K562 (cell line): ENCODE measurements around the gene HSDL1. TPM values are rescaled to one million over a fixed set of nuclear protein-coding genes. Genes with fewer than 3 reads are reported as not detected.

Experiments used
- ATAC-seq: fragments of 200-7000 bp; cut with Tn5 transposase; 3 replicates; pipeline ENCODE4 v1.9.1; 2020; ENCODE audit warnings: moderate library complexity
- BruUV-seq: library from RNA; stranded (reverse); fragments of 400-500 nt; replicated peaks from 2 replicates; lab custom pipeline; 2021; lab: Mats Ljungman, UMichigan
- CTCF ChIA-PET: fragments of 300-600 bp; formaldehyde crosslinking; extraction: SDS; loops from one replicate; lab custom pipeline; 2021; ENCODE audit warnings: low intra/inter-chr PET ratio; lab: Yijun Ruan, JAX
- POLR2A ChIA-PET: fragments of 300-600, 350-650 bp; sonication (Branson Sonifier 250); formaldehyde crosslinking; extraction: SDS; loops from one replicate; lab custom pipeline; 2021; ENCODE audit warnings: antibody characterized with exemption, inconsistent platforms; lab: Yijun Ruan, JAX
- DNase-seq, 4 experiments: peaks; one replicate each; pipeline versions ENCODE4 v3.0.0 to v3.0.0-alpha.2; 2011 to 2018; ENCODE audit warnings: low spot score in 3 of 4, mixed read lengths in 3 of 4; ENCODE audit errors: extremely low read depth in 1 of 4
- FAIRE-seq: peaks from 2 replicates; lab custom pipeline; 2011; peaks lifted over from hg19 to GRCh38; lab: Jason Lieb, UNC
- H2AFZ ChIP-seq: 2 replicates; pipeline ENCODE4 v1.6.0; 2011; ENCODE audit warnings: low read depth, low read length, control low read depth, inconsistent platforms
- H3K27ac ChIP-seq: fragments of 200-600 bp; 3 replicates; pipeline ENCODE4 v1.8.0; 2011; ENCODE audit warnings: low read depth, mild to moderate bottlenecking, control low read depth, inconsistent platforms, low read length, moderate library complexity, mixed read lengths; ENCODE audit errors: extremely low read depth
- H3K27me3 ChIP-seq, 2 experiments: fragments of 300-600 bp in 1 of 2; 2 replicates in 1 of 2; 3 replicates in 1 of 2; pipeline versions ENCODE4 v1.6.0 to v1.8.0; 2011; ENCODE audit warnings: inconsistent platforms in 2 of 2, low read length in 2 of 2, mild to moderate bottlenecking in 1 of 2, mixed read lengths in 1 of 2, moderate library complexity in 1 of 2; ENCODE audit not compliant: control insufficient read depth in 2 of 2, insufficient read depth in 2 of 2
- H3K36me3 ChIP-seq: fragments of 300-600 bp; 3 replicates; pipeline ENCODE4 v1.8.0; 2011; ENCODE audit warnings: mild to moderate bottlenecking, low read length, inconsistent platforms; ENCODE audit not compliant: control insufficient read depth, insufficient read depth
- H3K4me1 ChIP-seq, 2 experiments: fragments of 200-600 bp in 1 of 2; replicated peaks in 1 of 2; 2 replicates in 1 of 2; 3 replicates in 1 of 2; pipeline versions ENCODE4 v1.5.1 to v1.8.0; 2011; ENCODE audit warnings: inconsistent platforms in 2 of 2, low read length in 2 of 2, mild to moderate bottlenecking in 1 of 2, mixed read lengths in 1 of 2, moderate library complexity in 1 of 2; ENCODE audit not compliant: control insufficient read depth in 2 of 2, insufficient read depth in 2 of 2
- H3K4me2 ChIP-seq: 2 replicates; pipeline ENCODE4 v1.6.1; 2011; ENCODE audit warnings: low read length, control low read depth, inconsistent platforms, mixed read lengths; ENCODE audit not compliant: insufficient read depth
- H3K4me3 ChIP-seq: fragments of 200-600 bp; sonication (generic), shearing (Covaris generic); 2 replicates; pipeline ENCODE4 v1.5.1; 2016; ENCODE audit warnings: control low read depth, inconsistent platforms
- H3K79me2 ChIP-seq: fragments of 200-600 bp; 3 replicates; pipeline ENCODE4 v1.8.0; 2011; ENCODE audit warnings: low read length, inconsistent platforms; ENCODE audit not compliant: control insufficient read depth, insufficient read depth
- H3K9ac ChIP-seq, 2 experiments: 2 replicates each; pipeline versions ENCODE4 v1.6.0 to v1.6.1; 2011; ENCODE audit warnings: low read depth in 2 of 2, low read length in 2 of 2, control low read depth in 1 of 2, inconsistent platforms in 1 of 2, mild to moderate bottlenecking in 1 of 2, mixed read lengths in 1 of 2; ENCODE audit not compliant: insufficient read depth in 1 of 2
- H3K9me1 ChIP-seq: one replicate; pipeline ENCODE4 v1.6.0; 2011; ENCODE audit warnings: inconsistent platforms, mild to moderate bottlenecking, low read length, moderate library complexity; ENCODE audit not compliant: control insufficient read depth, insufficient read depth
- H3K9me3 ChIP-seq: replicated peaks from 2 replicates; pipeline ENCODE4 v1.5.1; 2011; ENCODE audit warnings: low read depth, low read length, inconsistent platforms; ENCODE audit not compliant: control insufficient read depth, insufficient read depth
- H4K20me1 ChIP-seq: replicated peaks from 2 replicates; pipeline ENCODE4 v1.6.1; 2011; ENCODE audit warnings: low read length, inconsistent platforms, mixed read lengths; ENCODE audit not compliant: control insufficient read depth, insufficient read depth
- CBFA2T3 ChIP-seq: fragments of 450-650 bp; IDR thresholded peaks from 2 replicates; pipeline ENCODE4 v1.6.1; 2017
- CBX1 ChIP-seq: sonication (generic); IDR thresholded peaks from 2 replicates; pipeline ENCODE4 v1.6.1; 2016; ENCODE audit warnings: antibody characterized with exemption, low read depth, mild to moderate bottlenecking
- CREM ChIP-seq: IDR thresholded peaks from 2 replicates; pipeline ENCODE4 v1.6.1; 2014; ENCODE audit warnings: antibody characterized with exemption, low read depth
- GTF2F1 ChIP-seq: IDR thresholded peaks from 2 replicates; pipeline ENCODE4 v1.6.1; 2011; ENCODE audit warnings: low read depth, low read length, improper control_type of control experiment
- HMBOX1 ChIP-seq: sonication (generic); IDR thresholded peaks from 2 replicates; pipeline ENCODE4 v1.6.1; 2016
- NR2C2 ChIP-seq, 2 experiments: fragments of 200-800 bp in 1 of 2; sonication (Bioruptor generic) in 1 of 2; sonication (generic) in 1 of 2; formaldehyde crosslinking in 1 of 2; IDR thresholded peaks; 2 replicates each; pipeline versions ENCODE4 v1.6.1 to v1.8.0; 2016 to 2022; ENCODE audit warnings: mild to moderate bottlenecking in 1 of 2, missing compliant biosample characterization in 1 of 2, missing genetic modification characterization in 1 of 2, missing genetic modification reagents in 1 of 2
- TCF15 ChIP-seq: fragments of 250-450 bp; sonication (Bioruptor Pico); IDR thresholded peaks from 2 replicates; pipeline ENCODE4 v1.8.0; 2022; ENCODE audit warnings: moderate library complexity, mild to moderate bottlenecking, inconsistent platforms
- TEAD4 ChIP-seq, 2 experiments: sonication (generic) in 1 of 2; formaldehyde crosslinking in 1 of 2; IDR thresholded peaks; 2 replicates each; pipeline versions ENCODE4 v1.6.1 to v1.8.0; 2012 to 2022; ENCODE audit warnings: borderline replicate concordance in 1 of 2, inconsistent platforms in 1 of 2, low read length in 1 of 2, mild to moderate bottlenecking in 1 of 2, missing genetic modification reagents in 1 of 2
- TSC22D4 ChIP-seq: fragments of 450-650 bp; IDR thresholded peaks from 2 replicates; pipeline ENCODE4 v1.6.1; 2016; ENCODE audit warnings: missing genetic modification characterization, missing biosample characterization, control low read depth
- ZNF780A ChIP-seq: fragments of 250-450 bp; sonication (Bioruptor Pico); IDR thresholded peaks from 2 replicates; pipeline ENCODE4 v1.5.0; 2021; ENCODE audit warnings: mild to moderate bottlenecking
- WGBS: fragments of 100-300 bp; shearing (Covaris generic); methylation state at CpG from one replicate; pipeline ENCODE4 v1.1.6; 2016; ENCODE audit warnings: low coverage, mixed read lengths; ENCODE audit not compliant: insufficient coverage; ENCODE audit errors: missing lambda C conversion rate; 5-methylcytosine and 5-hydroxymethylcytosine counted together
- in situ Hi-C: fragments of 300-500 bp; cut with MboI; formaldehyde crosslinking; loops from 4 replicates; pipeline ENCODE4 v1.15.0; 2018; ENCODE audit warnings: inconsistent platforms, mixed read lengths
- intact Hi-C: fragments of 100-400 bp; cut with micrococcal nuclease; formaldehyde crosslinking; loops from 2 replicates; pipeline ENCODE4 v1.14.2; 2022
- polyA plus RNA-seq, 8 experiments: library from polyadenylated mRNA; depleted of rRNA in 4 of 8; stranded (reverse) in 5 of 8; unstranded in 3 of 8; fragments of >200 nt; fragmentation: Nextera tagmentation in 2 of 8; fragmentation: Illumina TruSeq in 1 of 8; extraction: Ambion mirVana in 2 of 8; extraction: Trizol in 1 of 8; gene quantifications; 2 replicates each; pipeline versions ENCODE4 v1.2.1 to v1.2.3, GENCODE V29; 2011 to 2014; ENCODE audit warnings: inconsistent platforms in 1 of 8, missing spikeins in 1 of 8
- total RNA-seq, 7 experiments: library from RNA; depleted of rRNA in 6 of 7; stranded (reverse); fragments of >200 nt in 6 of 7; fragmentation: Illumina TruSeq in 2 of 7; extraction: Trizol in 2 of 7; gene quantifications; 2 replicates each; pipeline versions ENCODE4 v1.2.1 to v1.2.3, GENCODE V29; 2011 to 2021; ENCODE audit warnings: low replicate concordance in 1 of 7
- TF ChIP-seq, protein P1 (sequence below): fragments of 250-450 bp; sonication (Bioruptor Pico); IDR thresholded peaks from 2 replicates; pipeline ENCODE4 v1.5.0; 2020; ENCODE audit warnings: mild to moderate bottlenecking, borderline replicate concordance
- TF ChIP-seq, protein P2 (sequence below): fragments of 450-650 bp; formaldehyde crosslinking; conservative IDR thresholded peaks from 2 replicates; pipeline ENCODE4 v1.4.0; 2022; ENCODE audit warnings: mild to moderate bottlenecking, missing genetic modification characterization
- TF ChIP-seq, protein P3 (sequence below): sonication (generic); formaldehyde crosslinking; IDR thresholded peaks from 2 replicates; pipeline ENCODE4 v1.8.1; 2023; ENCODE audit warnings: mild to moderate bottlenecking, missing genetic modification reagents

HSDL1 gene
- total and polyA plus RNA-seq, 9 of the 15 experiments (the other 6 are each of a cell fraction or from before 2014, with no cell fraction given), result 14.8 to 41.2 (median 27.7) TPM

GRCh38 chr16:84091460-84091859 is 53.5 kb downstream of the HSDL1 start:
- Histone ChIP-seq H3K9me1 (no peaks in the 10 kb centered on the region), H3K9me3 (no peaks in the 10 kb centered on the region), H3K36me3 (peaks cover 96% of the 10 kb centered on the region), H3K4me1 (peaks cover 0 to under 1% of the 10 kb centered on the region in 2 experiments; a peak in 2 of 5 replicates), H3K4me2 (no peak overlapping the region), H3K27me3 (no peaks in the 10 kb centered on the region), H3K4me3 (no peak overlapping the region), H4K20me1 (no peaks in the 10 kb centered on the region), H3K27ac (no peak overlapping the region), H2AFZ (no peak overlapping the region), H3K79me2 (no peaks in the 10 kb centered on the region), H3K9ac (no peak overlapping the region)
- intact Hi-C loops (no loop called here), in situ Hi-C loops (no loop called here)
- FAIRE-seq, result no peak
- ATAC-seq, result no peak
- ChIA-PET POLR2A (interaction anchor here (0.6 to 1.2 kb wide), 3 partner anchors 12 to 25 kb away, joined by 3 read pairs; partner anchors contain the start of gene MBTPS1), CTCF (no interaction called here)
- no TSS peak for BruUV-seq
- peak in 1 of 4 experiments; percentile 17 for DNase-seq
- 84% methylated on average over 10 of the region's 10 CpGs for WGBS
- TF ChIP-seq GTF2F1 (no peak), CBX1 (no peak), NR2C2 (CRISPR knock-in tag; IDR thresholded peaks at IDR 0.05) (no peak), NR2C2 (tag; IDR thresholded peaks at IDR 0.05) (peak; percentile 41; the same call in 1 of the 2 replicates), TEAD4 (IDR thresholded peaks at IDR 0.05; ENCODE audit: low read length) (no peak), TEAD4 (CRISPR knock-in tag; IDR thresholded peaks at IDR 0.05; ENCODE audit: borderline replicate concordance) (no peak), TCF15 (CRISPR knock-in tag) (no peak), ZNF780A (CRISPR knock-in tag) (no peak), TSC22D4 (tag) (no peak), CREM (peak; percentile 12; the same call in 1 of the 2 replicates), HMBOX1 (no peak), CBFA2T3 (peak; percentile 20; the same call in 1 of the 2 replicates)
- TF ChIP-seq, protein P1, sequence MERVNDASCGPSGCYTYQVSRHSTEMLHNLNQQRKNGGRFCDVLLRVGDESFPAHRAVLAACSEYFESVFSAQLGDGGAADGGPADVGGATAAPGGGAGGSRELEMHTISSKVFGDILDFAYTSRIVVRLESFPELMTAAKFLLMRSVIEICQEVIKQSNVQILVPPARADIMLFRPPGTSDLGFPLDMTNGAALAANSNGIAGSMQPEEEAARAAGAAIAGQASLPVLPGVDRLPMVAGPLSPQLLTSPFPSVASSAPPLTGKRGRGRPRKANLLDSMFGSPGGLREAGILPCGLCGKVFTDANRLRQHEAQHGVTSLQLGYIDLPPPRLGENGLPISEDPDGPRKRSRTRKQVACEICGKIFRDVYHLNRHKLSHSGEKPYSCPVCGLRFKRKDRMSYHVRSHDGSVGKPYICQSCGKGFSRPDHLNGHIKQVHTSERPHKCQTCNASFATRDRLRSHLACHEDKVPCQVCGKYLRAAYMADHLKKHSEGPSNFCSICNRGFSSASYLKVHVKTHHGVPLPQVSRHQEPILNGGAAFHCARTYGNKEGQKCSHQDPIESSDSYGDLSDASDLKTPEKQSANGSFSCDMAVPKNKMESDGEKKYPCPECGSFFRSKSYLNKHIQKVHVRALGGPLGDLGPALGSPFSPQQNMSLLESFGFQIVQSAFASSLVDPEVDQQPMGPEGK, result no peak
- TF ChIP-seq, protein P2, sequence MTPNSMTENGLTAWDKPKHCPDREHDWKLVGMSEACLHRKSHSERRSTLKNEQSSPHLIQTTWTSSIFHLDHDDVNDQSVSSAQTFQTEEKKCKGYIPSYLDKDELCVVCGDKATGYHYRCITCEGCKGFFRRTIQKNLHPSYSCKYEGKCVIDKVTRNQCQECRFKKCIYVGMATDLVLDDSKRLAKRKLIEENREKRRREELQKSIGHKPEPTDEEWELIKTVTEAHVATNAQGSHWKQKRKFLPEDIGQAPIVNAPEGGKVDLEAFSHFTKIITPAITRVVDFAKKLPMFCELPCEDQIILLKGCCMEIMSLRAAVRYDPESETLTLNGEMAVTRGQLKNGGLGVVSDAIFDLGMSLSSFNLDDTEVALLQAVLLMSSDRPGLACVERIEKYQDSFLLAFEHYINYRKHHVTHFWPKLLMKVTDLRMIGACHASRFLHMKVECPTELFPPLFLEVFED (CRISPR knock-in tag), result no peak
- TF ChIP-seq, protein P3, sequence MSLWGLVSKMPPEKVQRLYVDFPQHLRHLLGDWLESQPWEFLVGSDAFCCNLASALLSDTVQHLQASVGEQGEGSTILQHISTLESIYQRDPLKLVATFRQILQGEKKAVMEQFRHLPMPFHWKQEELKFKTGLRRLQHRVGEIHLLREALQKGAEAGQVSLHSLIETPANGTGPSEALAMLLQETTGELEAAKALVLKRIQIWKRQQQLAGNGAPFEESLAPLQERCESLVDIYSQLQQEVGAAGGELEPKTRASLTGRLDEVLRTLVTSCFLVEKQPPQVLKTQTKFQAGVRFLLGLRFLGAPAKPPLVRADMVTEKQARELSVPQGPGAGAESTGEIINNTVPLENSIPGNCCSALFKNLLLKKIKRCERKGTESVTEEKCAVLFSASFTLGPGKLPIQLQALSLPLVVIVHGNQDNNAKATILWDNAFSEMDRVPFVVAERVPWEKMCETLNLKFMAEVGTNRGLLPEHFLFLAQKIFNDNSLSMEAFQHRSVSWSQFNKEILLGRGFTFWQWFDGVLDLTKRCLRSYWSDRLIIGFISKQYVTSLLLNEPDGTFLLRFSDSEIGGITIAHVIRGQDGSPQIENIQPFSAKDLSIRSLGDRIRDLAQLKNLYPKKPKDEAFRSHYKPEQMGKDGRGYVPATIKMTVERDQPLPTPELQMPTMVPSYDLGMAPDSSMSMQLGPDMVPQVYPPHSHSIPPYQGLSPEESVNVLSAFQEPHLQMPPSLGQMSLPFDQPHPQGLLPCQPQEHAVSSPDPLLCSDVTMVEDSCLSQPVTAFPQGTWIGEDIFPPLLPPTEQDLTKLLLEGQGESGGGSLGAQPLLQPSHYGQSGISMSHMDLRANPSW, result no peak
